SJCRH30 (cell line): Measurements from ENCODE around the gene ITGA8. TPM values are rescaled to one million over a fixed set of nuclear protein-coding genes. Genes with fewer than 3 reads are reported as not detected.

Source experiments
- DNase-seq, 2 experiments: peaks; one replicate each; pipeline ENCODE4 v3.0.0-alpha.2; 2015 to 2020
- H3K27ac ChIP-seq: fragments of 250-450 bp; sonication (Bioruptor Pico); 2 replicates; pipeline ENCODE4 v1.5.1; 2020; ENCODE audit warnings: mild to moderate bottlenecking, moderate library complexity
- H3K27me3 ChIP-seq: fragments of 250-450 bp; sonication (Bioruptor Pico); 2 replicates; pipeline ENCODE4 v1.5.1; 2020; ENCODE audit warnings: mild to moderate bottlenecking, moderate library complexity
- H3K36me3 ChIP-seq: fragments of 250-450 bp; sonication (Bioruptor Pico); 2 replicates; pipeline ENCODE4 v1.5.1; 2020; ENCODE audit warnings: mild to moderate bottlenecking, moderate library complexity
- H3K4me1 ChIP-seq: fragments of 250-450 bp; sonication (Bioruptor Pico); 2 replicates; pipeline ENCODE4 v1.5.1; 2020; ENCODE audit warnings: mild to moderate bottlenecking, moderate library complexity
- H3K4me3 ChIP-seq: fragments of 250-450 bp; sonication (Bioruptor Pico); 2 replicates; pipeline ENCODE4 v1.5.1; 2020; ENCODE audit warnings: mild to moderate bottlenecking, moderate library complexity
- H3K9me3 ChIP-seq: fragments of 250-450 bp; sonication (Bioruptor Pico); replicated peaks from 2 replicates; pipeline ENCODE4 v1.5.1; 2020; ENCODE audit warnings: mild to moderate bottlenecking, moderate library complexity
- total RNA-seq: library from RNA; depleted of rRNA; stranded (reverse); fragments of >200 nt; shearing (Covaris generic); gene quantifications from 2 replicates; pipeline ENCODE4 v1.2.3, GENCODE V29; 2014

ITGA8 gene
- total RNA-seq, 1 experiment from 2014 or later = not detected

GRCh38 chr10:15627617-15628196 is 92.0 kb downstream of the ITGA8 start:
- Histone ChIP-seq H3K4me1 (no peaks in the 10 kb centered on the region), H3K4me3 (no peak overlapping the region), H3K9me3 (no peaks in the 10 kb centered on the region), H3K27ac (no peak overlapping the region), H3K36me3 (no peaks in the 10 kb centered on the region), H3K27me3 (no peaks in the 10 kb centered on the region)
- DNase-seq = no peak

GRCh38 chr10:15626937-15627336 is 92.8 kb downstream of the ITGA8 start:
- H3K27me3 ChIP-seq = no peaks in the 10 kb centered on the region
- H3K4me1 ChIP-seq = no peaks in the 10 kb centered on the region
- no peak for DNase-seq
- H3K27ac ChIP-seq = no peak overlapping the region
- H3K9me3 ChIP-seq = no peaks in the 10 kb centered on the region
- no peaks in the 10 kb centered on the region for H3K36me3 ChIP-seq
- no peak overlapping the region for H3K4me3 ChIP-seq

DNA sequence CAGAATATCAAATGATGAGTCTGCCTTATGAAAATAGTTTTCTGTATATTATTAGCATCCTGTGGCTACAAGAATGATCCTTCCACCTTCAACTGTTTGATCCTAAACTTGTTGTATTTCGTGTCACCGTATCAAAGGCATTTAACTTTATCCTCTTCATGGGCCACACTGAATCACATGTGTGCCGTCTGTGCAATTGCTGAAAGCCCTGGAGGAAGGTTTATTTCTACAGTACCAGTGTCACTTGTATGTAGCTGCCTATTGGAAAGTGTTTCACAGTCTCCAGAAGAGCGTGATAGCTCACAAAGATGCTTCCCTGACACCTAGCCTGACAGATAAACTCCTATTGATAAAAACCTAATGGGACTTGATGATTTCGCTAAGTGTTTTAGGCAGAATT is 94.5 kb downstream of the ITGA8 start:
- H3K4me3 ChIP-seq = no peak overlapping the region
- H3K27ac ChIP-seq = no peak overlapping the region
- H3K4me1 ChIP-seq = no peaks in the 10 kb centered on the region
- no peak for DNase-seq
- no peaks in the 10 kb centered on the region for H3K9me3 ChIP-seq
- no peaks in the 10 kb centered on the region for H3K27me3 ChIP-seq
- H3K36me3 ChIP-seq = no peaks in the 10 kb centered on the region

DNA sequence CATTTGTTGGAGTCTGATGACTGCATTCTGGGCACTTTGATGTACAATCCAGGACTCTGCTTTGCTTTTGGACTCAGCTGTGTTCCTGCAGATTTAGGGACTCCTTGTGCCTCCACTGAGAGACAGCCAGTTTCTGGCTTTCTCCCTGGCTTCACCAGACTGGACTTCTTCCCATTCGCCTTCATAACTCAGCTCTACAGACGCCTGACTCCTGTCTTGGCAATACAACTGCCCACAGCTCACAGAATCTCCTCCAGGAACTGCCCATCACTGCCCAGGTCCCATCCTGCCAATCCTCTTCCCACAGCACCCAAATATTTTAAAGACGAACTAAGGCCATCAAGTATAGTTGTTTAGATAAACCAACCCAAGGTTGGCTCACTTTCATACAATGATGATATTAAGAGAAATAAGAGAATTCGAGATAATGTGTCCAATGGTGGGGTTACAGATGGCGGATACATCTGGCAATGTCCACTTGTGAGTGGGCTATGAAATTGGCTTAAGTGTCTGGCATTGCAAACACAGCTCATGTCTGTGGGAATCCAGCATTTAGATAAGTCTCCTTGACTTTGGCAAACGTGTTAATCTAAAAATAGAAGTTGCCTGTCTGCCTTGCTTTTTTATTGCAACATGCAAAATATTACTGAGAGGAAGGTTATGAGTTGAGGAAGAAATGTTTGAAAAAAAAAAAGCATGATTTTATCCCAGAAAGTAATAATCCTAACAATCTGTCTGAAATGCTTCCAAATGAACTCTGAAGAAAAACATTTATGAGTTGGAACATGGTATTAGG is 95.1 kb downstream of the ITGA8 start:
- Histone ChIP-seq H3K9me3 (no peaks in the 10 kb centered on the region), H3K4me1 (no peaks in the 10 kb centered on the region), H3K4me3 (no peak overlapping the region), H3K27me3 (no peaks in the 10 kb centered on the region), H3K36me3 (no peaks in the 10 kb centered on the region), H3K27ac (no peak overlapping the region)
- DNase-seq = no peak

DNA sequence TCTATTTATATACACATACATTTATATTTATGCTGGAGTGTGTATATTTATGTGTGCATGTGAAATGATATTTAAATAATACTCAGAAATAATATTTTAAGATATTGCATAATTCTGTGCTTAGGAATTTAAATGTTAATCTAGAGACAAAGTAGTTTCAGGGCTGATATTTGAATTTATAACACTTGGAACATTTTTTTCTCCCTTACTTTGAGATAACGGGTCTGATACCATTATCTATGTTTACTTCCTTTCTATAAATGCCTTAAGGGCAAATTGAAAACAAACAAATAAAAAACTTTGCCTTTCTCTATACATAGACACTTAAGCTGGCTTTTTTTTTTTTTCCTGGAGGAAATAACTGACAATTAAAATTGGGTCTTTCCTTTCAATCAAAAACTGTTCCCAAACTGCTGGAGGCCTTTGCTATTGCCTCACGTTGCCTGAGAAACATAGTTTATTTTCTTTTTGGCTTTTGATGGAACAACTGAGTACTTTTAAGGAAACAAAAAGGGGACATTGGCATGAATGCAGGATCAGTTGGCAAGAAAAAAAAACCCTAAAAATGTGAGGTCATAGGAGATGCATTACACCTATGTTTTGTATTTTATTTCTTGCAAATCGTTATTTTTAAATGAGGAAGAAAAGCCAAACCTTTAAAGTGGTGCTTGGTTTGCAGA is 98.7 kb downstream of the ITGA8 start:
- Histone ChIP-seq H3K27me3 (no peaks in the 10 kb centered on the region), H3K4me3 (no peak overlapping the region), H3K9me3 (no peaks in the 10 kb centered on the region), H3K4me1 (no peaks in the 10 kb centered on the region), H3K27ac (no peak overlapping the region), H3K36me3 (no peaks in the 10 kb centered on the region)
- DNase-seq = no peak

DNA sequence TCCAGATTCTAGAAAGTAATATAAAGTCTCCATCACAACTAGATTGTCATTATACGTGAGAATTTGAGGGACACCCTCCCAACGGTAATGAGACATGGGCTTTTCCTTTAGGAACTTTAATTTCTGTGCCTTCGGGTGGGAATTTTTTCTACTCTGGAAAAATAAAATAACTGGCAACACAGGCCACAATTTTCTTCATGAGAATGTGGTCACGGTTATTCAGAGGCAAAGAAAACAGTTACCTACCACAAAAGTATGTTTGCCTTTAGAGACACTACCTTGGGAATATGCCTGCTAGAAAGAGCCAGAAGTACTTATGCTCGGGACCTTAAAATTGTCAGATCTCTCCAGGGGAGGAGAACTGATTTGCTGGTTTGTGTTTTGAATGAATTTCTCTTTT is 99.4 kb downstream of the ITGA8 start:
- no peaks in the 10 kb centered on the region for H3K4me1 ChIP-seq
- DNase-seq = no peak
- no peak overlapping the region for H3K4me3 ChIP-seq
- no peaks in the 10 kb centered on the region for H3K9me3 ChIP-seq
- no peak overlapping the region for H3K27ac ChIP-seq
- no peaks in the 10 kb centered on the region for H3K27me3 ChIP-seq
- H3K36me3 ChIP-seq = no peaks in the 10 kb centered on the region

DNA sequence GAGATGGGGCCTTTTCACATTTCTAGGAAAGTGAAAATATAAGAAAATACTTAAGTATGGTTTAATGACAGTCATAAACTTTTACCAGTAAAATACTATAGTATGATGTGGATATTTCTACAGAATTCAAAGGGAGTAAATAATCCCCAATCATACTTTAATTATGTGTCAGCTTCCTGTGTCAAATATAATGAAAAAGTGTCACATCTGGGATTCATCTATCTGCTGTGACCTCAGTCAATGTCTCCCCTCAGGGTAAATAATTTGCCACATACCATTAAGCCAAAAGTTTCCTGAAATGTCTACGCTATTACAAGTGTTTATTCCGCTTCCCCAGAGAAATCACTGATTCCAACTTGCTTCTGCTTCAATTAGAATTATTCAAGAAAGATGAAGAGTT is 110.5 kb downstream of the ITGA8 start:
- DNase-seq = no peak
- Histone ChIP-seq H3K9me3 (no peaks in the 10 kb centered on the region), H3K4me1 (no peaks in the 10 kb centered on the region), H3K36me3 (no peaks in the 10 kb centered on the region), H3K27ac (no peak overlapping the region), H3K27me3 (no peaks in the 10 kb centered on the region; the same call in 1 of the 2 replicates), H3K4me3 (no peak overlapping the region)

- Histone ChIP-seq H3K27ac (no peak overlapping the region), H3K4me3 (no peak overlapping the region), H3K27me3 (no peaks in the 10 kb centered on the region; the same call in 1 of the 2 replicates), H3K9me3 (no peaks in the 10 kb centered on the region), H3K4me1 (no peaks in the 10 kb centered on the region), H3K36me3 (no peaks in the 10 kb centered on the region)
- DNase-seq = no peak
These were observed 113.3 kb downstream of the ITGA8 start for GRCh38 chr10:15606377-15606776.

DNA sequence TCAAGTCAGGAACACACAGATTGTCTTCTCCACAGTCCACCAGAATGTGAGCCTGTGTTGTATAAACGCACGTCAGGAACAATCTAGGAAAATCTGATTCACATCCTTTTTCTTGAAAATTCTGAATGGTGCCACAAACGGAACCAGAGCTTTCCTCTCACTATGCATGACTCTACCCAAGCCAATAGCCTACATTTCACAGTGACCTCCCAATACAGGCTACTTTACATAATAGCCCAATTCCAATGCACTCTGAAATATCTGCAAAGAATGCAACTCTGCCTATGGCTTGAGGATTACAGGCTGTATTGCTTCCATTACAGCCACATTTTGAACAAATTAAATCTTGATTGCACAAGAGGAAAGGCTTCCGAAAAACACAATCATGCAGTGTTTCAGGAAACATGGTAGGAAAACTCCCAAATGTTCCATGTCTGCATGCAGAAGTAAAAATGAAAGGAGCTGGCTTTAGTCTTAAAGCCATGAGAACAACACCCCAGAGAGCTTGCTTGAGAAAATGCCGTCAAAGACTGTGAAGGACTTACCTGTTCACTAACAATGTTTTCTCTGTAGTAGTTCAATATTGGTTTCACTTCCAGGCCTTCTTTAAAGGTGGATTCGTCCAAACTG is 113.9 kb downstream of the ITGA8 start:
- H3K27me3 ChIP-seq = no peaks in the 10 kb centered on the region; the same call in 1 of the 2 replicates
- no peaks in the 10 kb centered on the region for H3K4me1 ChIP-seq
- H3K27ac ChIP-seq = no peak overlapping the region
- no peak overlapping the region for H3K4me3 ChIP-seq
- no peaks in the 10 kb centered on the region for H3K36me3 ChIP-seq
- no peak for DNase-seq
- no peaks in the 10 kb centered on the region for H3K9me3 ChIP-seq

DNA sequence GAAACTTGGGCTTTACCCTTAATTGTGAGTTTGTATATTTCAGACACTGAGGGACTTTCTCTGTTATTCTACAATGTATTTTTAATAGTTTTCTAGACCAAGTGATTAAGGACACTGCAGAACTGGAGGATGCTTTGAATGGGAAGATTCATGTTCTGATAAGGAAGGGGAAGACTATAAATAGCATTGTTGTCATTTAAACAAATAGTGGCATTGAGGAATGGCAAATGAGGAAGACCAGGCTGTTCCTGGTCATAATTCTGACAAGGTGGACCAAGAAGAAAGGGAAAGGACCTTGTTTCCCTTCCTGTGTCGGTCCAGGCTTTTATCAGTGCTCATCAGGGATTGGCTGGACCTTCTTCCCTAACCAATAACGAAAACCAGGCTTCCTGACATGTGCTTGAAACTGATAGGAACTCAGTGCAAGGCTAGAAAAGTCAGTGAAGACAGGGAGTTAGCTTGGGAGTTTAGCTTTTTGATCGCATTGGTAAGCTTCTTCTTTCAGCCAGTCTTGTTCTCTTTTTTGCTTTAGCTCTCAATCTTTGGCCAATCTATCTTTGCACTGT is 116.2 kb downstream of the ITGA8 start:
- no peak overlapping the region for H3K4me3 ChIP-seq
- H3K9me3 ChIP-seq = no peaks in the 10 kb centered on the region
- no peaks in the 10 kb centered on the region for H3K4me1 ChIP-seq
- no peaks in the 10 kb centered on the region for H3K36me3 ChIP-seq
- no peaks in the 10 kb centered on the region for H3K27me3 ChIP-seq
- DNase-seq = no peak
- no peak overlapping the region for H3K27ac ChIP-seq

DNA sequence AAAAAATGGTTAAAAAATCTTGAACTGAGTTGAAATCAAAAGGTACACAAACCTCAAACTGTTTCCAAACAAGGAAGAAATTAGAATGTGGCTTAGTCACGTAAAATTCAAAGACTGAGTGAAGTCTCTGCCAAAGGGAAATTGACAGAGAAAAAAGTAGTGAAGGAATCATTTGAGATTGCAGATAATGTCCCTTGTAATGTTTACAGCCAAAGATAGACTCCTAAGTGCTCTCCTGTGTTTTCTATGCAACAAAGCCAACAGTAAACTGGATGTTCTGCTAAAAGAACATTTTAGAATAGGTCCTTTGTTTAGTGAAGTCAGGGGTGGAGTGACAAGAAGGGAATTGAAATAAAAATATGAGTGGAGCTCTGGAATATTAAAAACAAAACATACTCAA is 117.9 kb downstream of the ITGA8 start:
- no peaks in the 10 kb centered on the region for H3K4me1 ChIP-seq
- H3K27me3 ChIP-seq = no peaks in the 10 kb centered on the region
- no peak for DNase-seq
- H3K36me3 ChIP-seq = no peaks in the 10 kb centered on the region
- no peak overlapping the region for H3K27ac ChIP-seq
- H3K9me3 ChIP-seq = no peaks in the 10 kb centered on the region
- H3K4me3 ChIP-seq = no peak overlapping the region

DNA sequence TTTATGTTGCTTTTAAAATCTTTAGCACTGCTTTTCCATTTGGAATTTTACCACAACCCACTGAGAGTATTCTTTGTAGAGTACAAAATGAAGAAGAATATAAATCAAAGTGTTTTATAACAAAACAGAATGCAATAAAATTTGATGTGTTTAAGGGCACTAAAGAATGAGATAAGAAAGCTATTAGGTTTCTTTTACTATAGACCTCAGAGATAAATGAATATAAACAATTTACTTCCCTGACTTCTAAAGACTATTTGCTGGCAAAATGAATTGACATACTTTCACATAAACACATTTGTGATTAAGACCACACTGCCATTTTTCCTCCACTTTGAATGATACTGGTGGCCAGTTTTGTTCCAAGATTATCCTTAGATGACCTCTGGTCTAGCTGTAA is 124.5 kb downstream of the ITGA8 start:
- Histone ChIP-seq H3K27me3 (no peaks in the 10 kb centered on the region), H3K27ac (no peak overlapping the region), H3K9me3 (no peaks in the 10 kb centered on the region), H3K4me3 (no peak overlapping the region), H3K4me1 (no peaks in the 10 kb centered on the region), H3K36me3 (no peaks in the 10 kb centered on the region)
- DNase-seq = no peak

- Histone ChIP-seq H3K9me3 (no peaks in the 10 kb centered on the region), H3K27ac (no peak overlapping the region), H3K27me3 (no peaks in the 10 kb centered on the region), H3K36me3 (no peaks in the 10 kb centered on the region), H3K4me1 (no peaks in the 10 kb centered on the region), H3K4me3 (no peak overlapping the region)
- DNase-seq = no peak
These were observed 127.8 kb downstream of the ITGA8 start for GRCh38 chr10:15591937-15592336.

GRCh38 chr10:15591431-15591830 is 128.3 kb downstream of the ITGA8 start:
- Histone ChIP-seq H3K4me3 (no peak overlapping the region), H3K36me3 (no peaks in the 10 kb centered on the region), H3K27ac (no peak overlapping the region), H3K27me3 (no peaks in the 10 kb centered on the region), H3K4me1 (no peaks in the 10 kb centered on the region), H3K9me3 (no peaks in the 10 kb centered on the region)
- no peak for DNase-seq
